HG03280 (cell line): ENCODE measurements around the gene KCTD19.

Experiments used
- ATAC-seq: cut with Tn5 transposase; IDR thresholded peaks from one replicate; pipeline ENCODE4 v1.9.1; 2021; ENCODE audit warnings: mild to moderate bottlenecking, moderate library complexity; ENCODE audit not compliant: unreplicated experiment

KCTD19 gene

DNA sequence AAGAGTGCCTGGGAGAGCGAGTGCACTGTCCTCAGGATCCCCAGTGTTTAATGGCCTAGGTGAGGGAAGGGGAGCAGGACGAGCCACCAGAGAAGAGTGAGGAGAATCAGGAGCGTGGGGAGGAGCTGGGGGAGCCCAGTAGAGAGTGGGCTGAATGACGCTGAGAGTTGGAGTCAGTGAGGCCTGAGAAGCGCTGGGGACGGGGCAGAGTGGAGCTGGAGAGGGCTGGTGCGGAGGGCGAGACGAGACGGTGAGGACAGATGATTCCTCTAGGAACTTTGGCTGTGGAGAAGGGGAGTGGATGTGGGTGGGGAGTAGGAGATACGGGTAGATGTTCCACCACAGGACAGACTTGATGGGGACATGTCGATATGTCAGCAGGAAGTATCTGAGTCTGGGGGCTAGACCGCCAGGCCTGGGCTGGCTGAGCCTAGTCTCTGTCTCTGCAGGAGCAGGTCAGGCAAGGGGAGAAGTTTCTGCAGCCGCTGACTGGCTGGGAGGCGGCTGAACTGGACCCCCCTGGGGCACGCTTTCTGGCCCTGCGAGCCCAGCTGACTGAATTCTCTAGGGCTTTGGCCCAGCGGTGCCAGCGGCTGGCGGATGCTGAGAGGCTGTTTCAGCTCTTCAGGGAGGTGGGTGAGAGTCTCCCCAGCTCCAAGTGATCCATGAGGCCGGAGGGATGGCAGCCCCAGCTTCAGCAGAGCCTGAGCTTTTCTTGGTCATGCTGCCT is 42.5 kb downstream of the KCTD19 start:
- ATAC-seq: no peak

DNA sequence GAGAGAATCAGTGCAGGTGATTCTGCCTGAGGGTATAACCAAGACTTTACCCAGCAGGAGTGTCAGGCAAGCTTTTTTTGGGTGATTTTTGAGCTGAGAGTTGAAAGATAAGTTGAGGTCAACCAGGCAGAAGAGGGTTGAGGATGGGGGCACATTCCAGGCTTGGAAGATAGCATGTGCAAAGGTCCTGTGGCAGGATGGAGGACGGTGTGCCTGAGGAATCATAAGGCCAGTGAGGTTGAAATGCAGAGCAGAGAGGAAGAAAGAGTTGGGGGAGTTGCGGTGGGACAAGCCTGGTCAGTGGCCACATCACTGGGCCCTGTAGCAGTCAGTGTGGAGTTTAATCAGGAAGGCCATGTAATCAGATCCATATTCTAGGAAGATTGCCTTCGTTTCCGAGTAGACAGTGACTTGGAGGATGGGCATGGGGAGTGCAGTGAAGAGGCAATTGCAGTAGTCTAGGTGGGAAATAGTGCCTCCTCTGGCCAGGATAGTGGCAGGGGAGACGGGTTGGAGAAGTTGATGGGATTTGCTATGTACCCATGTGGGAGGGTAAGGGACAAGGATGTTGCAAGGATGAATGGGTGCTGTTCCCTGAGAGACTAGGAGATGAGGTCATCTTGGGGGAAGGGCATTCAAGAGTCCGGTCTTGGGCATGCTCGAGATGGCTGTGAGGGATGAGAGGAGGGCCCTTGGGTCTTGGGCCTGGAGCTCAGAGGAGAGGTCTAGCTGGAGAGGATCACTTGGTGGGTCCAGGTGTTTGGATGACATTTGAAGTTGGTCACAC is 43.3 kb downstream of the KCTD19 start:
- no peak for ATAC-seq

GRCh38 chr16:67282447-67282805 is 44.1 kb downstream of the KCTD19 start:
- ATAC-seq: no peak

GRCh38 chr16:67281536-67282446 is 44.8 kb downstream of the KCTD19 start:
- no peak for ATAC-seq

DNA sequence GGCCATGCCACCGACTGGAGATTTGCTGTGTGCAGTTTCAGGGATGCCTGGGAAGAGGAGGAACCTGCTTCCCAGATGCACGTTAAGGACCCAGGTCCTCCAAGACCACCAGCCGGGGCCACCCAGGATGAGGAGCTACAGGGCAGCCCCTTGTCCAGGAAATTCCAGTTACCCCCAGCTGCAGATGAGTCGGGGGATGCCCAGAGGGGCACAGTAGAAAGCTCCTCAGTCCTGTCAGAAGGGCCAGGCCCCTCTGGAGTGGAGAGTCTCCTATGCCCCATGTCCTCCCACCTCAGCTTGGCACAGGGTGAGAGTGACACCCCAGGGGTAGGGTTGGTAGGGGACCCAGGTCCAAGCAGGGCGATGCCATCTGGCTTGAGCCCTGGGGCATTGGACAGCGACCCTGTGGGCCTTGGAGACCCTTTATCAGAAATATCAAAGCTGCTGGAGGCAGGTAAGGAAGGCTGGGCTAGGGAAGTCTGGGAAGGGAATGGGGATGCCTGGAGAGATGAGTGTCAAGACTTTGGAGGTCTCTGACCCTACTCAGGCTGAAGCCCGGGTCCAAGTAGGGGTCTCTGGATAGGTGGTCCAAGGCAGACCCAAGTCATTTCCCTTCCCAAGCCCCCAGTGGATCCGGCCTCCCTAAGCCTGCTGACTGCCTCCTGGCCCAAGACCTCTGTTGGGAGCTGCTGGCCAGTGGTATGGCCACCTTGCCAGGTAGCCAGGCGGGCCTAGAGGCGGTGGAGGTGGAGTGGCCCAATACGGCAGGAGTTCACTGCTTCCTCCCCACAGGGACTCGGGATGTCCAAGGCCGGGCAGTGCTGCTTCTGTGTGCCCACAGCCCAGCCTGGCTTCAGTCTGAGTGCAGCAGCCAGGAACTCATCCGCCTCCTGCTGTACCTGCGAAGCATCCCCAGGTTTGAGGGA is 46.2 kb downstream of the KCTD19 start:
- no peak for ATAC-seq

- ATAC-seq: peak; percentile 82
Observed at GRCh38 chr16:67279296-67280089, 47.0 kb downstream of the KCTD19 start, which contains the start of gene PLEKHG4. Gene PLEKHG4 (plus strand): TSS chr16:67279532. CDS start chr16:67280045, 513 bp downstream.

GRCh38 chr16:67278773-67279295 is 47.7 kb downstream of the KCTD19 start:
- ATAC-seq: peak; percentile 38

DNA sequence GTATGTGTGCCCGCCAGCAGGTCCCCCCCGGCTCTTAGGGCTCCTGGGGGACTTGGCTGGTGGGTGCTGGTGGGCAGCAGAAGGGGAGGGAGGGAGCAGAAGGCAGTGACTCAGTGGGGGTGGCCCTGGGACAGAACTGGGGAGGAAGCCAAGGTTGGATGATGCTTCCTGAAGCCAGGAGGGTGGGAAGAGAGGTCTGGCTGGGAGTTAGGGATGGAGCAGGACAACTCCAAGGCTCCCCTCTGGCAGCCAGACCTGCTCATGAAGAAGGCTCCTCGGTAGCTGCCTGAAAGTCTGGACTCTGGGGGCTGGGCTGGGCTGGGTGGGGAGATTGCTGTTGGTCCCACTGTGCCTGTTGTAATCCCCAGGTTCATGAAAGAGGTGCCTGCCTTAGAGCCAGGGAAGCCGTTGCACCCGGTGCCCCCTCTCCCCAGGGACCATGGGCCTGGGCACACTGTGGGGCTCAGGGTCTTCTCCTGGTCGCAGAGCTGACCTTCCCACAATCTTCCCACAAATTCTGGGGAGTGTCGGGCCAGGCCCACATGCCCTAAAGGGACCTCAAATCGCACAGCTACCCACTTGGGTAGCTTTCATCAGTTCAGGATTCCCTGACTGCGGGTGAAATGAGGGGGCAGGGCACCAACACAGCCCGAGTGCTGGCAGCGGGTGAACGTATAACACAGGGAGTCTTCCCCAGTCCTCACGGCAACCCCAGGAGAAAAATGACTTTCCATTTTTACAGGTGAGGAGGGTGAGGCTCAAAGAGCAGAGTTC is 48.4 kb downstream of the KCTD19 start:
- ATAC-seq: no peak

DNA sequence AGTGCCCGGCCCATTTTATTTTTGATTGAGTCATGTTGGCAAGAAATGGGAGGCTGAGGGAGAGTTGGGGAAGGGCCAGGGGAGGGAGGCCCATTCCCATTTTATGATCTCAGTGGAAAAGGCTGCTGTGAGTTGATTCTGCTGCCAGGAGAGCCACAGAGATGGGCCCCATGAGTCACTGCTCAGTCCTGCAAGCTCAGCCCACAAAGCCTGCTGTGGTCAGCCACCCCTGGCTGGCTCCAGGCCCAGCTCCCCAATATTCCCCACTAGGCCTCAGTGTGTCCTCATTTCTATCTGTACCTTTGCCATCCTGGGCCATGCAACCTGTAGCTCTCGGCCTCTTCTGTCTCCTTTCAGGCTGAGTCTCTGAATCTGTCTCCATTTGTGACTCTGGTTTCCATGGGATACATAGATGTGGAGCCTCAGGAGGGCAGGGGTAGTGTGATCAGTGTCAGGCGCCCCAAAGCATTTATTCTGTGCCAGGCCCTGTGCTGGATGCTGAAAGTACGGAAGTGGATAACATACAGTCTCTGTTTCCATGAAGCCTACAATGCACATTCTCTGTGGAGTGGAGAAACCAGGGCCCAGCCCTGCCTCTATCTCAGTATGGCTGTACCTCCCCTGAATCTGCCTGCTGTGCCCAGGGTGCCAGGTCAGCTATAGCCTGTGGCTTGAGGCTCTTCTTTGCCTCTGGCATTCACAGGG is 49.1 kb downstream of the KCTD19 start:
- ATAC-seq: no peak

- no peak for ATAC-seq
Observed at GRCh38 chr16:67275321-67275720, 51.2 kb downstream of the KCTD19 start.

GRCh38 chr16:67271446-67271845 is 55.1 kb downstream of the KCTD19 start:
- no peak for ATAC-seq

- no peak for ATAC-seq
Observed at GRCh38 chr16:67270931-67271338, 55.6 kb downstream of the KCTD19 start.

GRCh38 chr16:67269766-67270165 is 56.8 kb downstream of the KCTD19 start:
- ATAC-seq: no peak

DNA sequence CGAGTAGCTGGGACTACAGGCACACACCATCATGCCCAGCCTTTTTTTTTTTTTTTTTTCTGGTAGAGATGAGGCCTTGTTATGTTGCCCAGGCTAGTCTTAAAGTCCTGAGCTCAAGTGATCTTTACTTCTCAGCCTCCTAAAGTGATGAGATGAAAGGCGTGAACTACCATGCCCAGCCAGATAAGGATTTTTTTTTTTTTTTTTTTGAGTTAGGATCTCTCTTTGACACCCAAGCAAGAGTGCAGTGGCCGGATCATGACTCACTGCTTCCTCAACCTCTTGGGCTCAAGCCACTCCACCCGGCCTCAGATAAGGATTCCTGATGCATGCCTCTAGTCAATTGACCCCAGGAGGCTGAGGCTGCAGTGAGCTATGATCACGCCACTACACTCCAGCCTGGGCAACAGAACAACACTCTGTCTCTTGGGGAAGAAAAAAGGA is 58.4 kb downstream of the KCTD19 start:
- ATAC-seq: no peak

- ATAC-seq: no peak
Observed at GRCh38 chr16:67265834-67266233, 60.7 kb downstream of the KCTD19 start.

GRCh38 chr16:67264866-67265265 is 61.7 kb downstream of the KCTD19 start:
- ATAC-seq: no peak

DNA sequence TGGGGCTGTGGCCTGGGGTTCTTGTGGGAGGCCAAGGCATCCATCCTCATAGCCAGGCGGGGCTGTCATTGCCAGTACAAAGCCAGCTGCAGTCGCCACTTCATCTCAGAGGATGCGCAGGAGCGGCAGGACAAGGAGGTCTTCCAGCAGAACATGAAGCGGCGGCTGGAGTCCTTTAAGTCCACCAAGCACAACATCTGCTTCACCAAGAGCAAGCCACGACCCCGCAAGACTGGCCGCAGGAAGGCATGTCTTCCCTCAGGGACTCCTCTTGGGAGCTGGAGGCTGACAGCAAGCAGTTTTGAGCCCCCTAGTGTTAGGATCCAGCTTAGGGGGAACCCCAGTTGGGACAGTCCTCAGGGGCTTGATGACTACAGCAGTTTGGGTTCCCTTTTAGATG is 62.3 kb downstream of the KCTD19 start:
- ATAC-seq: no peak

GRCh38 chr16:67263201-67263600 is 63.3 kb downstream of the KCTD19 start:
- ATAC-seq: no peak
